Pancreas (tissue), 10 donors: ENCODE data around the gene LEP. TPM values are rescaled to one million over a fixed set of nuclear protein-coding genes. Genes with fewer than 3 reads are reported as not detected.

ENCODE experiments used
- ATAC-seq, 4 donors: fragments of 200-7000 bp; cut with Tn5 transposase; one replicate each; pipeline versions ENCODE4 v1.8.0 to v1.9.1; 2020; ENCODE audit warnings: mild to moderate bottlenecking in 4 of 4, moderate library complexity in 4 of 4
- DNase-seq, 6 donors: peaks; one replicate each; pipeline ENCODE4 v3.0.0-alpha.2; 2020
- FAIRE-seq: peaks from 2 replicates; lab custom pipeline; 2012; peaks lifted over from hg19 to GRCh38; lab: Jason Lieb, UNC
- H3K27ac ChIP-seq, 4 donors: fragments of 200-600 bp; sonication (generic); 1 replicate in 3 of 4; 2 replicates in 1 of 4; pipeline versions ENCODE4 v1.5.0 to v1.8.0; 2020
- H3K27me3 ChIP-seq, 4 donors: fragments of 200-600 bp; one replicate each; pipeline ENCODE4 v1.8.0; 2021
- H3K36me3 ChIP-seq, 3 donors: fragments of 200-600 bp; sonication (generic) in 1 of 3; one replicate each; pipeline versions ENCODE4 v1.5.0 to v1.8.0; 2020 to 2021
- H3K4me1 ChIP-seq, 3 donors: fragments of 200-600 bp; one replicate each; pipeline ENCODE4 v1.8.0; 2021
- H3K4me3 ChIP-seq, 4 donors: fragments of 200-600 bp; sonication (generic) in 2 of 4; one replicate each; pipeline versions ENCODE4 v1.5.0 to v1.8.0; 2020 to 2021
- H3K9me3 ChIP-seq, 4 donors: fragments of 200-600 bp; one replicate each; pipeline ENCODE4 v1.8.0; 2021
- WGBS, 2 donors: extraction: QIAGEN DNeasy Blood & Tissue Kit; methylation state at CpG; one replicate each; pipeline ENCODE4 v1.1.7; 2013; 5-methylcytosine and 5-hydroxymethylcytosine counted together
- intact Hi-C, 3 donors: fragments of 100-400 bp; cut with DNase I; formaldehyde crosslinking; loops; one replicate each; pipeline versions ENCODE4 v1.11.1 to v1.14.2; 2022
- polyA plus RNA-seq, 2 donors: library from polyadenylated mRNA; stranded (reverse); fragments of 200-250 nt; gene quantifications; one replicate each; pipeline ENCODE4 v1.2.3, GENCODE V29; 2013
- total RNA-seq, 6 donors: library from RNA; stranded (reverse); fragmentation: NEBNext Ultra II Directional in 4 of 6; extraction: Animal tissue kit (Norgen Biotek cat#: 25700) in 4 of 6; gene quantifications; one replicate each; pipeline versions ENCODE4 v1.2.1 to v1.2.4, GENCODE V29; 2021 to 2023
- TF ChIP-seq, protein P1 (sequence below), 4 donors: fragments of 200-600 bp; sonication (generic) in 3 of 4; IDR thresholded peaks; one replicate each; pipeline versions ENCODE4 v1.5.0 to v1.8.0; 2021; ENCODE audit warnings: antibody characterized with exemption in 4 of 4
- donor health status: healthy with polysubstance abuse.
- donor health status: DM: no; HTN: no; CAD: no; lungs with moderate emphysema.
- donor health status: DM: no; HTN: no; CAD: no.
- donor health status: control.
- donor health status: control.
- donor health status: Bipolar disorder and iron deficiency.
- donor health status: DM: yes; HTN: yes; CAD: no.
- donor health status: DM: no; HTN: no; CAD: no.
- donor health status: DM: no; HTN: no; CAD: no.
- donor health status: DM: yes; HTN: yes; CAD: no.

The LEP gene
- total and polyA plus RNA-seq, 8 donors: 0.05 to 5.2 (median 0.14) TPM; not detected in 1

DNA sequence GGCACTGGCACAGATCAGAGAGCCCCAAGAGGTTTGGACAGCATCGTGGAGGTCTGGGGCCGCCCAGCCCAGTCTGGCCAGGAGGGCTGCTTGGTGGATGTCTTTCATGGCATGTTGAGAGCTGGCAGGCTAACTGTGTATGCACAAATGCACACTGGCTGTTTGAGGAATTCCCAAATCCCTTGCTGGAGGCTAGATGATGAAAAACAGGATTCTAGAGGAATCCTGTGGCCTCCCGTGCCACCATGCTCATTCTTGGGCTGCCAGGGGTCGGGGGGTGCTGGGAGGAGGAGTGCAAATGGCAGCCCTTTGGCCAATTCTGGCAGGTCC is 26.5 kb downstream of the LEP start:
- FAIRE-seq (no peak), ATAC-seq (peak; percentile 7 to 33 (median 14)), DNase-seq (peak in 1 of 6 donors; percentile 9)
- Histone ChIP-seq H3K9me3 (no peaks in the 10 kb centered on the region), H3K36me3 (no peaks in the 10 kb centered on the region), H3K4me1 (peaks cover 7 to 15% (median 9%) of the 10 kb centered on the region in 3 donors), H3K27me3 (peaks cover 0 to 11% (median 0%) of the 10 kb centered on the region in 4 donors), H3K27ac (no peak overlapping the region), H3K4me3 (no peak overlapping the region)
- intact Hi-C loops: no loop called here
- WGBS, 2 donors: 64 to 74% methylated on average over 4 of the region's 4 CpGs
- TF ChIP-seq, protein P1, sequence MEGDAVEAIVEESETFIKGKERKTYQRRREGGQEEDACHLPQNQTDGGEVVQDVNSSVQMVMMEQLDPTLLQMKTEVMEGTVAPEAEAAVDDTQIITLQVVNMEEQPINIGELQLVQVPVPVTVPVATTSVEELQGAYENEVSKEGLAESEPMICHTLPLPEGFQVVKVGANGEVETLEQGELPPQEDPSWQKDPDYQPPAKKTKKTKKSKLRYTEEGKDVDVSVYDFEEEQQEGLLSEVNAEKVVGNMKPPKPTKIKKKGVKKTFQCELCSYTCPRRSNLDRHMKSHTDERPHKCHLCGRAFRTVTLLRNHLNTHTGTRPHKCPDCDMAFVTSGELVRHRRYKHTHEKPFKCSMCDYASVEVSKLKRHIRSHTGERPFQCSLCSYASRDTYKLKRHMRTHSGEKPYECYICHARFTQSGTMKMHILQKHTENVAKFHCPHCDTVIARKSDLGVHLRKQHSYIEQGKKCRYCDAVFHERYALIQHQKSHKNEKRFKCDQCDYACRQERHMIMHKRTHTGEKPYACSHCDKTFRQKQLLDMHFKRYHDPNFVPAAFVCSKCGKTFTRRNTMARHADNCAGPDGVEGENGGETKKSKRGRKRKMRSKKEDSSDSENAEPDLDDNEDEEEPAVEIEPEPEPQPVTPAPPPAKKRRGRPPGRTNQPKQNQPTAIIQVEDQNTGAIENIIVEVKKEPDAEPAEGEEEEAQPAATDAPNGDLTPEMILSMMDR (IDR thresholded peaks at IDR 0.05): no peak

DNA sequence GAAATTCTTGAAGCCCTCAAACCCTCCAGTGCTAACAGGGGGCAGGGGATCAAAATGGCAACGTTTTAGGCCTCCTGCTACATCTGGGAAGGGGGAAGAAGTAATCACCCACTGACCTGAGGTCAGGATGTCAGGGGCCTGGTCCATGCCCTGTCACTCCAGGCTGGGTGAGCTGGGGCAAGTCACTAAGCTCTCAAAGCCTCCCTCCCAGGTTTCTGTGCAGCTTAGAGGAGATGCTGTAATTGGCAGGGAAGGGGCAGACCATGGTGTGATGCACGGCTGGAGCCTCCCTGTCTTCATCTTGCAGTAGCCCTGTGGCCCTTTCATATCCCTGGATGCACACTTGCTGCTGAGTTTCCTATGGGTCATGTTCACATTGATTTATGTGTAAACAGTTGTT is 27.2 kb downstream of the LEP start:
- Histone ChIP-seq H3K36me3 (no peaks in the 10 kb centered on the region), H3K27ac (no peak overlapping the region), H3K4me1 (peaks cover 7 to 15% (median 9%) of the 10 kb centered on the region in 3 donors), H3K4me3 (no peak overlapping the region), H3K27me3 (peaks cover 0 to 11% (median 0%) of the 10 kb centered on the region in 4 donors), H3K9me3 (no peaks in the 10 kb centered on the region)
- ATAC-seq: no peak
- WGBS, 2 donors: 66 to 83% methylated on average over 2 of the region's 2 CpGs
- intact Hi-C loops: no loop called here
- no peak for FAIRE-seq
- DNase-seq: no peak
- TF ChIP-seq, protein P1 (IDR thresholded peaks at IDR 0.05): no peak

DNA sequence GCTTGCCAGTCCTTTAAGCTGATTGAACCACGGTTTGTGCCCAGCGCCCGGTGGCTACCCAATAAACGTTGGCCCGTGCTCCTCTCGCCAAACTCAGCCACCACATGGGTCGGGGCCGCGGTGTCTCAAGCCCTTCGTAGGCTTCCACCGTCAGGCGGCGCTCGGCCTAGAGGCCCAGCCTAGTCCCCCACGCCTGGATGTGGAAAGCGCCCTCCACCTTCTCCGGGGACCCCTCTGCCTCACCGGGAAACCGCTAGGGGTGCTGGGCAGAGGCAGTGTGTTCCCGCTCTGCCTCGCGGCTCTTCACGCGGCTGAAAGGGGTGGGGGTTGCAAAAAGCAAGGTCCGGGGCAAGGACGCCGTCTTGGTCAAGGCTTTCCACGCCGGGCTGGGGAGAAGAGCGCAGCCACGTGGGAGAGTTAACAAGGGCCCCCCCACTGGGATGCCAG is 29.8 kb downstream of the LEP start:
- ATAC-seq (peak in 3 of 4 donors; percentile 11 to 18 (median 14)), DNase-seq (peak in 1 of 6 donors; percentile 64), FAIRE-seq (no peak)
- intact Hi-C loops: no loop called here
- H3K4me1 ChIP-seq: peaks cover 0 to 9% (median 8%) of the 10 kb centered on the region in 3 donors
- no peaks in the 10 kb centered on the region for H3K9me3 ChIP-seq
- H3K27me3 ChIP-seq: peaks cover 0 to 11% (median 0%) of the 10 kb centered on the region in 4 donors
- H3K36me3 ChIP-seq: no peaks in the 10 kb centered on the region
- H3K27ac ChIP-seq: no peak overlapping the region
- peak overlapping the region in 1 of 4 donors; percentile 3 for H3K4me3 ChIP-seq
- WGBS, 2 donors: 13 to 29% methylated on average over 31 of the region's 31 CpGs
- TF ChIP-seq, protein P1 (IDR thresholded peaks at IDR 0.05): no peak

DNA sequence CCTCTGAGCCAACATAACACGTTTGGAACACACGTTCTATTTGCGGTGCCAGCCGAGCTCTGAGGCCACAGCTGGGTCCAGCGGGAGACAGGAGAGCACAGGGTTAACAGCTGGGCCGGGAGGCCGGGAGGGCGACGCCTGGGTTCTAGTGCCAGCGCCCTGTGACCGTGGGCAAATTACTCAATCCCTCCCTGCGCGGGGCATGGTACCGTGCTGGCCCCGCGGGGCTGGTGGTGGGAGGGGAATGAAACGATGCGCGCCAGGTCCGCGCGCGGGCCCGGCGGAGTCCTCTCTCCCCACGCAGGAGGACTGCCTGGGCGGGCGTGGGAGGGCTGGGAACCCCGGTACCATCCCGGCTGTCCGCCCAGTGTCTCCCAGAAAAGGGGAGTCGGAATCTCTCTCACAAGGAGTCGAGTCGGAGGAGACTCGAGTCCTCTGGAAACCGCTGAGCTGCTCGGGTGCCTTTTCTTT is 30.4 kb downstream of the LEP start:
- FAIRE-seq (no peak), ATAC-seq (peak in 2 of 4 donors; percentile 7 to 24), DNase-seq (peak in 1 of 6 donors; percentile 44)
- Histone ChIP-seq H3K27me3 (peaks cover 0 to 11% (median 0%) of the 10 kb centered on the region in 4 donors), H3K36me3 (no peaks in the 10 kb centered on the region), H3K27ac (no peak overlapping the region), H3K4me3 (peak overlapping the region in 1 of 4 donors; percentile 31), H3K9me3 (no peaks in the 10 kb centered on the region), H3K4me1 (peaks cover 0 to 9% (median 7%) of the 10 kb centered on the region in 3 donors)
- WGBS, 2 donors: 3 to 9% methylated on average over 28 to 37 of the region's 37 CpGs
- intact Hi-C loops: no loop called here
- TF ChIP-seq, protein P1 (IDR thresholded peaks at IDR 0.05): no peak

DNA sequence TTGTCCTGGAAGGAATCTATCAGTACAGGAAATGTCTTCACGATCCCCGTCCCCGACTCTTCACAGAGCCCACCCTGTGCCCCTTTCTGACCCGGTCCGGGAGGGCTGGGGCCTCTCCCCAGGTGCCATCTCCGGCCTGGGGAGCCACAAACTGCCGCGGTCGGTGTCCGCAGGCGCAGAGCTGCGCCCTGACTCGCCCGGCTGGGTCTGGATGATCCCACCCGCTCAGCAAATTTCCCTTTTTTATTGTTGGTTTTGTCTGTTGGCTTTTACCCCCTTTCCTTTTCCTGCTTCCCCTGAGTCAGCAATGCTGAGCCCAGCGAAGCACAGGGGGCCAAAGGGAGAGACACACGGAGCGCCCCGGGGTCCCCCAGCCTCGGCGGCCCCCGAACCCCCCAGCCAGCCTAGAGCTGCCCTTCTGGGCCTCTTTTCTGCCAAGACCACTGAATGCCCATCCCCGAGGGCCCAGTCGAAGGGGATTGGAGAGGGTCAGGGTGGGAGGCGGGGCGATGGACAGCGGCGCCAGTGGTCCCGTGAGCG is 30.9 kb downstream of the LEP start:
- peak overlapping the region in 1 of 4 donors; percentile 31 for H3K4me3 ChIP-seq
- ATAC-seq (no peak), DNase-seq (peak in 1 of 6 donors; percentile 51), FAIRE-seq (no peak)
- TF ChIP-seq, protein P1 (IDR thresholded peaks at IDR 0.05): no peak
- H3K27me3 ChIP-seq: peaks cover 0 to 11% (median 0%) of the 10 kb centered on the region in 4 donors
- 18 to 28% methylated on average over 29 to 30 of the region's 30 CpGs for WGBS, 2 donors
- intact Hi-C loops: no loop called here
- H3K27ac ChIP-seq: no peak overlapping the region
- no peaks in the 10 kb centered on the region for H3K9me3 ChIP-seq
- H3K36me3 ChIP-seq: no peaks in the 10 kb centered on the region
- peaks cover 0 to 5% (median 1%) of the 10 kb centered on the region in 3 donors for H3K4me1 ChIP-seq
